ENCODE measurements around the gene HMCN2.

DNA sequence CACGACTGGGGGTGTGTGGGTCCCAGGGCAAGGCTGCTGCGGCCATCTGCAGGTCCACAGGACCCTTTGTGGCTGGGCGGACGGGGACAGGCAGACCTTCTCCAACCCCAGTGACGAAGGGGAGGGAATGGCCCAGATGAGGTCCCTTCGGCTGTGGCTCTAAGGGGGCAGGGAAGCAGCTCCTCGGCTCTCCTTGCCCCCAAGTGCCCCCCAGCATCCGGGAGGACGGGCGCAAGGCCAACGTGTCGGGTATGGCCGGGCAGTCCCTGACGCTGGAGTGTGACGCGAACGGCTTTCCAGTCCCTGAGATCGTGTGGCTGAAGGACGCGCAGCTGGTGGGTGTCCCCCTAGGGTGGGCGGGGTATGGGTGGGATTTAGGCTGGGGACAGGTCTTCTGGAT is 82.8 kb downstream of the HMCN2 start:
- no peak for TF ChIP-seq YY1 (IDR thresholded peaks at IDR 0.05)
- TF ChIP-seq MAX (IDR thresholded peaks at IDR 0.05): no peak
- TF ChIP-seq GABPA (IDR thresholded peaks at IDR 0.05 in 1 of 2, conservative IDR thresholded peaks at IDR 0.05 in 1 of 2): no peak
- no peak for TF ChIP-seq EGR1 (IDR thresholded peaks at IDR 0.05; ENCODE audit: low read depth in 2 of 2)

Measured in liver (tissue), 2 donors.